C4-2B (cell line): Measurements from ENCODE around the gene PIK3R3.

Source experiments
- H3K27ac ChIP-seq: fragments of 450-650 bp; 2 replicates; pipeline ENCODE4 v1.5.1; 2017
- ZFX ChIP-seq: fragments of 450-650 bp; IDR thresholded peaks from 2 replicates; pipeline ENCODE4 v1.6.1; 2017
- TF ChIP-seq, protein P1 (sequence below): fragments of 450-650 bp; conservative IDR thresholded peaks from 2 replicates; pipeline ENCODE4 v1.5.1; 2017; ENCODE audit warnings: mild to moderate bottlenecking

The PIK3R3 gene

DNA sequence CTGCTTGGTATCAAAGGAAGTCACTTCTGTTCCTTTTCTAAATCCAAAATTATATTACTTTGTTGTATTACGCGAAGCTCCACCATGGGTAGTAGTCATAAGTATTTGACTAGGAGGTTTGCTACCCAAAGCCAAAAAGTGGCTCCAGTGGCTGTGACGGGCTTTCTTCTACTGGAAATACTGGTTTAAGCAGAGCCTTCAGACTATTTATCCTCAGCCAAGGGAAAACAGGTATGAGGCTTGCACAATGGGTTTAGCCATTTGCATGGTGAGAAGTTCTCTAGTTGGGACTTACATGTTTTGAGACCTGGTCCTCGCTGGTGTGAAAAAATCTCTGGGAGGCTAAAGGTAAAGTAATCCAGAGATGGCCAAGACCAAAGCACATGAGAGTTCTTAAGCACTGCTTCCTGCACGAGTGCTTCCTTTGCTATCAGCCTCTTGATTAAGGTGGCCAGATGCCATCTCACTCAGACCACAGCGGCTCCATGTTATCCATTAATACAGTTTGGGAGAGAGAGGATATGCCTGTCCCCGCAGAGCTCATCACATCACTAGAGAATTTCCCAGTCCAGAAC, 121.2 kb downstream of the PIK3R3 start:
- no peak overlapping the region for H3K27ac ChIP-seq
- TF ChIP-seq, protein P1, sequence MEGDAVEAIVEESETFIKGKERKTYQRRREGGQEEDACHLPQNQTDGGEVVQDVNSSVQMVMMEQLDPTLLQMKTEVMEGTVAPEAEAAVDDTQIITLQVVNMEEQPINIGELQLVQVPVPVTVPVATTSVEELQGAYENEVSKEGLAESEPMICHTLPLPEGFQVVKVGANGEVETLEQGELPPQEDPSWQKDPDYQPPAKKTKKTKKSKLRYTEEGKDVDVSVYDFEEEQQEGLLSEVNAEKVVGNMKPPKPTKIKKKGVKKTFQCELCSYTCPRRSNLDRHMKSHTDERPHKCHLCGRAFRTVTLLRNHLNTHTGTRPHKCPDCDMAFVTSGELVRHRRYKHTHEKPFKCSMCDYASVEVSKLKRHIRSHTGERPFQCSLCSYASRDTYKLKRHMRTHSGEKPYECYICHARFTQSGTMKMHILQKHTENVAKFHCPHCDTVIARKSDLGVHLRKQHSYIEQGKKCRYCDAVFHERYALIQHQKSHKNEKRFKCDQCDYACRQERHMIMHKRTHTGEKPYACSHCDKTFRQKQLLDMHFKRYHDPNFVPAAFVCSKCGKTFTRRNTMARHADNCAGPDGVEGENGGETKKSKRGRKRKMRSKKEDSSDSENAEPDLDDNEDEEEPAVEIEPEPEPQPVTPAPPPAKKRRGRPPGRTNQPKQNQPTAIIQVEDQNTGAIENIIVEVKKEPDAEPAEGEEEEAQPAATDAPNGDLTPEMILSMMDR: no peak
- no peak for TF ChIP-seq ZFX

GRCh38 chr1:46010611-46011010, 121.8 kb downstream of the PIK3R3 start:
- peak overlapping the region; percentile 2; the same call in 1 of the 2 replicates for H3K27ac ChIP-seq
- TF ChIP-seq ZFX: no peak
- TF ChIP-seq, protein P1: no peak

GRCh38 chr1:46008585-46008984, 123.8 kb downstream of the PIK3R3 start:
- H3K27ac ChIP-seq: no peak overlapping the region
- TF ChIP-seq, protein P1: no peak
- no peak for TF ChIP-seq ZFX

- TF ChIP-seq, protein P1: no peak
- H3K27ac ChIP-seq: no peak overlapping the region
These were observed 126.8 kb downstream of the PIK3R3 start for GRCh38 chr1:46005594-46005993.

DNA sequence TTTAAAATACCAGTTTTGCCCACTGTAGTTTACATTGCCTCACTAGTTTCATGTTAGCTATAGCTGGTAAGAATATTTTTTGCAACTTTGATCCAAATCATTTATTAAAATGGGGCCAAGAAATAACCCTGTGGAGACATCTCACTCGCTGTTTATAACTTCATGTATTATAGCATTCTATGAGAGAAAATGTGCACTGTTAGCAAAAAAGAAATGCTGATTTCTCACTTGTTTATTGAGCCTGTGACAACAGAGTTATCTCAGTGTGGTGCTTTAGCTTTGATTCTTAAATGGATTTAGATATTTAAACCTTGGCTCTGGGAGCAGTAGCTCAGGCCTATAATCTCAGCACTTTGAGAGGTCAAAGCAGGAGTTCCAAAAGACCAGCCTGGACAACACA, 127.9 kb downstream of the PIK3R3 start:
- H3K27ac ChIP-seq: no peak overlapping the region
- TF ChIP-seq, protein P1: no peak
- no peak for TF ChIP-seq ZFX

GRCh38 chr1:46003315-46003714, 129.1 kb downstream of the PIK3R3 start:
- no peak overlapping the region for H3K27ac ChIP-seq
- TF ChIP-seq ZFX: no peak
- TF ChIP-seq, protein P1: no peak

- TF ChIP-seq, protein P1: no peak
- TF ChIP-seq ZFX: no peak
- H3K27ac ChIP-seq: no peak overlapping the region
These were observed 129.8 kb downstream of the PIK3R3 start for GRCh38 chr1:46002551-46003150.
